AG20443 (cell line): ENCODE measurements around the gene S1PR1.
A peak's percentile ranks its signal among the peaks of the same experiment; 100 is the strongest.
"Not testable (repeated sequence)": the region's sequence is repeated elsewhere in the genome, so short reads cannot be mapped to it uniquely, and the experiment has no call there.

Experiments
- DNase-seq: peaks from one replicate; pipeline ENCODE4 v3.0.0; 2012; ENCODE audit warnings: low spot score, mixed read lengths

Gene S1PR1

GRCh38 chr1:101236516-101237228 lies at the start of gene S1PR1:
Gene S1PR1, plus strand, starts transcription at chr1:101237019. Its CDS starts 1,966 bp downstream, at chr1:101238985.
- peak; percentile 67 for DNase-seq

DNA sequence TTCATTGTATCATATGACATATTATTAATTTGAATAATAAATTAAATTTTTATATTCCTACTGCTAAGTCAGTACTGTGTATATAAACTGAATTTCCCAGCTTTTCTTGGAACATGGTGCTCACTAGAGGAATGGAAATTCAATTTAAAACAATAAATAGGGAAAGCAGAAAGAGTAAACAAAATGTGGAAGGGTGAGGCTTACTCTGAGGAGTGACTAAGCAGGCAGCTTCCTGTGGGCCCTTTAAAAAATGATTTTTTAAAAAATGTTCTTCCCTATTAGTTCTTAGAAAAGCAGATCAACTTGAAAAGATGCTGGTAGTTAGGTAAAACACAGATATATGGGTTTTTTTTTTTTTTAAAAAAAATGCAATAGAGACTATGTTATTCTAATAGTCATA lies 49.5 kb upstream of the S1PR1 start:
- peak; percentile 23 for DNase-seq

DNA sequence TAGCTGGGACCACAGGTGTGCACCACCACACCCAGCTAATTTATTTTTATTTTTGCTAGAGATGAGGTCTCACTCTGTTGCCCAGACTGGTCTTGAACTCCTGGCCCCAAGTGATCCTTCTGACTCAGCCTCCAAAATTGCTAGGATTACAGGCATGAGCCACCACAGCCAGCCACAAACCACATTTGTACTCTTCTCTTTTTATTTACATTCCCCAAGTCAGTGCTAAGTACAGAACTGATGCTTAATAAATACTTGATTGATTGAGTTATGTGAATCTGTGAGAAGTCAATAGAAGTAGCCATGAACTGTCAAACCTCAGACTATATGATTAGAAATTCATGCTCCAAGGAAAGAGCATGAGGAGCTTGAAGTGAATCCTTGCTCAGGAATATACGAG lies 48.5 kb upstream of the S1PR1 start:
- DNase-seq, result no peak

- not testable (repeated sequence) for DNase-seq
Observed at GRCh38 chr1:101188968-101189367, 47.9 kb upstream of the S1PR1 start.

- peak; percentile 53 for DNase-seq
Observed at GRCh38 chr1:101190441-101190840, 46.4 kb upstream of the S1PR1 start.

DNA sequence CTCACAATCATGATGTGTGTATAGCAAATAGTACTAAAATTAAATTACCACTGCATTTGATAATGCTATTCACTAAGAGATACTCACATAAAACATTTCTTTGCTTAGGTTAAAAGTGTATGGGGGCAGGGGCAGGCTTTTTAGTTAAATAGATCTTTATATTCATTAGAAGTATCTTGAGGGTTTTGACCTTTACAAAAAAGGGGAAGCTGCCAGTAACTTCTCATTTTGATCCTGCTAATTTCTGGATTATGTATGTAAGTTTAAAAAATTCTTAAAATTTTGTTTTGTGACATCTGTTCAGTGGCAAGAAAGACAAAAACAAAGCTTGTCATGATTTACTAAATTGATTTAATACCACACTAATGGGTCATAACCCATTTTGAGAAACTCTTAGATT lies 45.8 kb upstream of the S1PR1 start:
- no peak for DNase-seq

GRCh38 chr1:101193733-101194169 lies 43.1 kb upstream of the S1PR1 start:
- DNase-seq, result no peak

- no peak for DNase-seq
Observed at GRCh38 chr1:101194746-101195145, 42.1 kb upstream of the S1PR1 start.

- DNase-seq, result no peak
Observed at GRCh38 chr1:101196668-101197067, 40.2 kb upstream of the S1PR1 start.

DNA sequence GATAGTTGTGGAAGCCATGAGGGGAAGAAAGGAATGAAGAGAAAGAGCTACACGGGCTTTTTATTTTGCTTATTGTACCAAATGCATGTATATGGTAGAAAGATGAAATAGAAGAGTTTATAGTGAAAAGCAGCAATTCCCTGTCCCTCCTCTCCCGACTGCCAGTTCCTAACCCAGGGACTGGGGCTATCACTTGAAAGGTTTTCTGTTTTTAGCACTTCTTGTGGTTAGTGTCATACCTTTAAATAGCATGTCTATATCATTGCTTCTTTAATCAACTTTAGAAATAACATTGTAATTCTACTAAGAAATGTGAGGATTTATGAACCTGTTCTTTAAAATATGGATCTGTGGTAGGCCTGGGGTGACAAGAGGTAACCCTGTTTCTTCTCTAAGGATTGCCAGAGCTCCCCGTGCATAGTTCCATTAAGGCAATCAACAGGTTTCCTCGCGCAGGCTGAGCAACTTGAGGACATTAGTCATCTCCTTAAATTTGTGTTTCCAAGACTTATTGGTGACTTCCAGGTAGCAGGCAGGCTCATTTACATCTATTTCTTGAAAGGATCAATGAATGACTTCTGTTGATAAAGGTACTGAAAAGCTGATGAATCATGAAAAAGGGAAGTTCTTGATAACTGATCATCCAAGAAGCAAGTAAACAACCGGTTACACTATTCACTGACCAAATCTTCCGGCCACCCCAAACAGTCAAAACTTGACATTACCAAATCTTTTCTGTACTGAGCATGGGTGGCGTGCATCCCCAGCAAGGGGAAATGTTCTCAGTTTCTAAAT lies 37.8 kb upstream of the S1PR1 start:
- DNase-seq, result no peak

DNA sequence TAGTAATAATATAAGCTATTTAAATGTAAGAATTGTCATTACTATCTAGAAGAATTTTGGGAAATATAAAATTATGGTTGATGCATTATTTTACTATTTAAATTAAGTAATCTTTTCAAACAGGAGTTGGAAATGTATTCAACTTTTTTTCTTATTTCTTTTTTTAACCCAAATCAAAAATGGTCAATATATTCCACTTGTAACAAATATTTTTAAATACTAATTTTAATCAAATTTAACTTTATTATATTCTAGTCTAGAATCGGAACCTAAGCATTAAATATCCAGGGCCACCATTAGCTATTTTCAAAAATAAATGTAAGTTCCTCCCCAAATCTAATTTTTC lies 37.2 kb upstream of the S1PR1 start:
- DNase-seq, result no peak

GRCh38 chr1:101200513-101200912 lies 36.3 kb upstream of the S1PR1 start:
- peak; percentile 95 for DNase-seq

GRCh38 chr1:101203820-101204540 lies 32.8 kb upstream of the S1PR1 start:
- peak; percentile 16 for DNase-seq

GRCh38 chr1:101205457-101205856 lies 31.4 kb upstream of the S1PR1 start:
- no peak for DNase-seq

GRCh38 chr1:101206139-101206538 lies 30.7 kb upstream of the S1PR1 start:
- not testable (repeated sequence) for DNase-seq

- not testable (repeated sequence) for DNase-seq
Observed at GRCh38 chr1:101207271-101207670, 29.5 kb upstream of the S1PR1 start.

- no peak for DNase-seq
Observed at GRCh38 chr1:101207891-101208290, 28.9 kb upstream of the S1PR1 start.

GRCh38 chr1:101215363-101216011 lies 21.3 kb upstream of the S1PR1 start:
- no peak for DNase-seq

DNA sequence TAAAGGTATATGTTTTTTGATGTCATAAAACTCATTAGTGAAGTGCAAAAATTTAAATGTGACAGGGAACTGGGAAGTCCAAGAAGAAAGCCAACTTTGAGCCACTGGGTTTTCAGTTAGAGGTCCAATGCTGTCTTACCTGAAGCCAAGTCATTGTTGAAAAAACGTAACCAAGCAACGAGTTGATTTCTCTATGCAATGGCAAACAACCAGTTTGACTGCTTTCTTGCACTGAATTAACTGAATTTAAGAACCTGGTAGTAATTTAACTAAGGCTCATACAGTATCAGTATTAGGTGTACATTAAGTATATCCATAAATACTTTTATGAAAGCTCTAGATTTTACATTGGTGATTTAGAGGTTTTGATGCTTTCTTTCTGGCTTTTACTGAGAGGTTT lies 20.2 kb upstream of the S1PR1 start:
- DNase-seq, result no peak

DNA sequence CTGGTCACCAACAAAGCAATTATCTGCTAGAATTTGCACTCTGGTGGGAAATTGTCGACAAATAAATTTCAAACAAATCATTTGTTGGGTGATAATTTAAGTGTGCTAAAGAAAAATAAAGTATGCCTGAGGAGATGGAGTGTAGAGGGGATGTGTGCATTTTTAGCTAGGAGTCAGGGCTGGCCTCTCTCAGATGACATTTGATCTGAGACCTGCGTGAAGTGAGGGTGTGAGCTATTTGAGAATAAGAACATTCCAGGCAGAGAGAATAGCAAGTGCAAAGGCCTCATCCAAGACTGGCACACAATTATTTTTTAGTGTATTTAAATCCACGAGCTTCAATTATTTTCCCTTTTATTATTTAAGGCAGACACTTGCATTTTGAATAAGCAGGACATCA lies 19.7 kb upstream of the S1PR1 start:
- DNase-seq, result no peak

- DNase-seq, result not testable (repeated sequence)
Observed at GRCh38 chr1:101218968-101219367, 17.9 kb upstream of the S1PR1 start.
